Stimulated activated naive CD8-positive, alpha-beta T cell treated with anti-CD3 and anti-CD28 coated beads, Interleukin-15, amount 100 ng/mL, for 72 hours (primary cell): ENCODE results near the gene MOV10L1.
"Not testable (repeated sequence)": the region's sequence is repeated elsewhere in the genome, so short reads cannot be mapped to it uniquely, and the experiment has no call there.

Experiments used
- ATAC-seq: fragments of 150-1000 bp; cut with Tn5 transposase; 2 replicates; pipeline ENCODE4 v1.10.0; 2021; ENCODE audit warnings: mild to moderate bottlenecking, moderate library complexity
- DNase-seq, 2 donors: peaks; one replicate each; pipeline ENCODE4 v3.0.0; 2021 to 2022
- H3K27ac Mint-ChIP-seq, 2 donors: one replicate each; pipeline ENCODE4 v1.8.0; 2022; ENCODE audit warnings: mild to moderate bottlenecking in 2 of 2, mixed read lengths in 2 of 2, moderate library complexity in 2 of 2
- H3K27me3 Mint-ChIP-seq: one replicate; pipeline ENCODE4 v1.8.0; 2022; ENCODE audit warnings: mixed read lengths
- H3K4me1 Mint-ChIP-seq: one replicate; pipeline ENCODE4 v1.8.0; 2022; ENCODE audit warnings: mild to moderate bottlenecking, mixed read lengths
- H3K4me3 Mint-ChIP-seq, 2 donors: one replicate each; pipeline ENCODE4 v1.8.0; 2022; ENCODE audit warnings: mild to moderate bottlenecking in 2 of 2, mixed read lengths in 2 of 2, moderate library complexity in 1 of 2
- H3K9me3 Mint-ChIP-seq, 2 donors: one replicate each; pipeline ENCODE4 v1.8.0; 2022; ENCODE audit warnings: mixed read lengths in 2 of 2

Gene MOV10L1

DNA sequence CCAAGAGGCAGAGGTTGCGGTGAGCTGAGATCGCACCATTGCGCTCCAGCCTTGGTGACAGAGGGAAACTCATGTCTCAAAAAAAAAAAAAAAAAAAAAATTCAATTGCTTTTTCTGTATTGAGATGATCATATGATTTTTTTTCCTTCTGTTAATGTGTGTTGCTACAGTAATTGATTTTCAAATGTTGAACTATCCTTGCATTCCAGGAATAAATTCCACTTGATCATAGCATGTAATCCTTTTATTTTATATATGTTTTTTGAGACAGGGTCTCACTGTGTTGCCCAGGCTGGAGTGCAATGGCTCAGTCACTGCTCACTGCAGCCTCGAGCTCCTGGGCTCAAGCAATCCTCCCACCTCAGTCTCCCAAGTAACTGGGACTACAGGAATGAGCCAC is 33.3 kb downstream of the MOV10L1 start:
- Mint-ChIP-seq H3K9me3 (peaks cover 13 to 16% of the 10 kb centered on the region in 2 donors), H3K27ac (no peak overlapping the region), H3K27me3 (peaks cover 24% of the 10 kb centered on the region), H3K4me1 (no peaks in the 10 kb centered on the region), H3K4me3 (no peak overlapping the region)
- DNase-seq (no peak), ATAC-seq (no peak)

- ATAC-seq: no peak
- DNase-seq: no peak
- H3K4me1 Mint-ChIP-seq: peaks cover 13% of the 10 kb centered on the region
- H3K27me3 Mint-ChIP-seq: peaks cover 21% of the 10 kb centered on the region
- H3K9me3 Mint-ChIP-seq: peaks cover 13 to 16% of the 10 kb centered on the region in 2 donors
- H3K27ac Mint-ChIP-seq: peak overlapping the region; percentile 68 to 84
- no peak overlapping the region for H3K4me3 Mint-ChIP-seq
These were observed 35.2 kb downstream of the MOV10L1 start for GRCh38 chr22:50125029-50125428.

DNA sequence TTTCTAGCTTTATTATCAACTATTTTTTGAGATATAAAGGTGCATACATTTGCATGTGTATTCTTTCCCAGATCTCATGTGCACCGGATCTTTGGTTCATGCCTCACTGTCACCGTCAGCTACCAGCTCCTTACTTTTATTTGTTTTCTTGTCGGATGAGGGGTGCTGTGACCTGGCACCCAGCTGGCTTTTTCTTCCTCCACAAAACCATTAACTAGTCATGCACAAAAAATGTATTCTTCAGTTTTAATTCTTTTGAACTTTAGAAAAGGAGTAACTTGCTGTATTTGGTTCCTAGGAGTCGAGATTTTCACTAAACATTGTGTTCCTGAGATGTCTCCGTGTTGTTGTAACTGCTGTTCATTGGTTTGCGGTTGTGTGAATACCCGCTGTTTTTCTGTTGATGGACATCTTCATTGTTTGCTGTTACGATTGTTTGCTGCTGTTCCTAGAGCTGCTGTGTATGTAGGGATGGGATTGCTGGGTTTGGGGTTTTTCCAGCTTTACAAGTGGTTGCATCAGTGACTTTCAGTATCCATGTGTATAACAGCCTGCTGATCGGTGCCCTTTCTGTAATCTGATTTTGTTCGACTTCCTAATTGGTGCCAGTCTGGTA is 39.4 kb downstream of the MOV10L1 start:
- Mint-ChIP-seq H3K4me1 (peaks cover 13% of the 10 kb centered on the region), H3K4me3 (peak overlapping the region in 1 of 2 donors; percentile 30), H3K27me3 (peaks cover 37% of the 10 kb centered on the region), H3K9me3 (peaks cover 3 to 8% of the 10 kb centered on the region in 2 donors), H3K27ac (peak overlapping the region; percentile 52 to 87)
- DNase-seq (no peak), ATAC-seq (no peak)

DNA sequence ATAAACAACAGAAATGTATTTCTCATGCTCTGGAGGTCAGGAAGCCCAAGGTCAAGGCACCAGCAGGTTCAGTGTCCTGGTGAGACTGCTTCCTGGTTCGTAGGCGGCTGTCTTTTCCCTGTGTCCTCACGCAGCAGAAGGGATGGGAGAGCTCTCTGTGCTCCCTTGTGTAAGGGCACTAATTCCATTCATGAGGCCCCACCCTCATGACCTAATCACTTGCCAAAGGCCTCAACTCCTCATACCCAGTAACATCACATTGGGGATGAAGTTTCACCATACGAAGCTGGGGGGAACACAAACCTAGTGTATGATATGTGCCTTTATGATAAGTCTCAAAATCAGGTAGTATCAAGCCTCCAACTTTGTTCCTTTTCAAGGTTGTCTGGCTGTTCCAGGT is 42.1 kb downstream of the MOV10L1 start:
- peaks cover 41% of the 10 kb centered on the region for H3K27me3 Mint-ChIP-seq
- H3K9me3 Mint-ChIP-seq: no peaks in the 10 kb centered on the region
- H3K4me3 Mint-ChIP-seq: no peak overlapping the region
- DNase-seq: no peak
- H3K4me1 Mint-ChIP-seq: peaks cover 13% of the 10 kb centered on the region
- ATAC-seq: no peak
- H3K27ac Mint-ChIP-seq: no peak overlapping the region

DNA sequence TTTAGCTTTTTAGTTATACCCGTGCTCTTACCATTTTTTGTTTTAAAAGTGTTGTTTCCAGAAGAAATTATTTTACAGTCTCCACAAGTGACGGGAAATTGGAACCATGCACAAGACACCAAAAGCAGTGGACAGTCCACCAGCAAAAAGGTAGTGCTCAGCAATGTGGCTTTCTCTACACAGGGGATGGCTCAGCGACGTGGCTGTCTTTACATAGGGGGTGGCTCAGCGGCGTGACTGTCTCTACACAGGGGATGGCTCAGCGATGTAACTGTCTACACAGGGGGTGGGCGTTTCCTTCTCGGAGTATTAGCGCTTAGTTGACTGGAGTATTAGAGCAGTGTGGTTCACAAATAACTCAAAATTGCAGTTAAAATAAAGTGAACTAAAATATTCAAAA is 44.7 kb downstream of the MOV10L1 start:
- Mint-ChIP-seq H3K4me1 (peaks cover 6% of the 10 kb centered on the region), H3K9me3 (no peaks in the 10 kb centered on the region), H3K27ac (peak overlapping the region in 1 of 2 donors; percentile 79), H3K27me3 (peaks cover 48% of the 10 kb centered on the region), H3K4me3 (no peak overlapping the region)
- ATAC-seq (no peak), DNase-seq (no peak)

DNA sequence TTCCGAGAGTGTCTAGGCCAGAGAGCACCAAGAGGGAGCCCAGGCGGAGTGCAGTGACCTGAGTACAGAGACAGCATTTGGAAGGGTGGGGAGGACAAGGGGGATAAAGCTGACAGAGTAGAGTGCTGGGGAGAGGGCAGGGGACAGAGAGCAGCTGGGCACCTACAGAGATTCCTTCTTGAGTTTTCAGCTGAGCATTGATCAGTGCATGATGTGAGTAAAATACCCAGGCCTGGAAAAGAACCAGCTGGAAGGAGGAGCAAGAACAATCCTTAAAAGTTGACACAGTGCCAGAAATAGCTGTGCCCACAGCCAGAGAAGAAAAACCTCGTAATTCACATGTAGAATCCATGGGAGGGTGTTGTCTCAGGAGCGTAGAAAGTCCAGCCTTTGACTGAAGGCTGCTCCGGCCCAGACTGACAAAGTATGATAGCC is 46.8 kb downstream of the MOV10L1 start:
- no peak for ATAC-seq
- DNase-seq: no peak
- H3K4me3 Mint-ChIP-seq: no peak overlapping the region
- peaks cover 43% of the 10 kb centered on the region for H3K27me3 Mint-ChIP-seq
- no peaks in the 10 kb centered on the region for H3K9me3 Mint-ChIP-seq
- H3K4me1 Mint-ChIP-seq: peaks cover 6% of the 10 kb centered on the region
- H3K27ac Mint-ChIP-seq: peak overlapping the region in 1 of 2 donors; percentile 49

DNA sequence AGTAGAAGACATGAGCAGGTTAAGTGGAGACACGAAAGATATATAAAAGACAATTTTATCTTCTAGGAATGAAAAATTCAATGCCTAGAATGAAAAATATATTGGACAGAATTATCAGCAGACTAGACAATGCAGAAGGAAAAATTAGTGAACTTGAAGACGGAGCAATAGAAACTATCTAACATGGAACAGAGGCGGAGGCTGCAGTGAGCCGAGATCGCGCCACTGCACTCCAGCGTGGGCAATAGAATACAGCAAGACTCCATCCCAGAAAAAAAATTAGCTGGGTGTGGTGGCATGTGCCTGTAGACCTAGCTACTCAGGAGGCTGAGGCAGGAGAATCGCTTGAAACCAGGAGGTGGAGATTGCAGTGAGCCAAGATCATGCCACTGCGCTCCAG is 47.5 kb downstream of the MOV10L1 start:
- not testable (repeated sequence) for H3K27ac Mint-ChIP-seq, H3K4me3 Mint-ChIP-seq, H3K4me1 Mint-ChIP-seq, H3K9me3 Mint-ChIP-seq, DNase-seq, ATAC-seq
- peaks cover 45% of the 10 kb centered on the region for H3K27me3 Mint-ChIP-seq

GRCh38 chr22:50138041-50138440 is 48.2 kb downstream of the MOV10L1 start:
- no peaks in the 10 kb centered on the region for H3K9me3 Mint-ChIP-seq
- peaks cover 6% of the 10 kb centered on the region for H3K4me1 Mint-ChIP-seq
- ATAC-seq (no peak), DNase-seq (no peak)
- no peak overlapping the region for H3K27ac Mint-ChIP-seq
- no peak overlapping the region for H3K4me3 Mint-ChIP-seq
- peaks cover 48% of the 10 kb centered on the region for H3K27me3 Mint-ChIP-seq

DNA sequence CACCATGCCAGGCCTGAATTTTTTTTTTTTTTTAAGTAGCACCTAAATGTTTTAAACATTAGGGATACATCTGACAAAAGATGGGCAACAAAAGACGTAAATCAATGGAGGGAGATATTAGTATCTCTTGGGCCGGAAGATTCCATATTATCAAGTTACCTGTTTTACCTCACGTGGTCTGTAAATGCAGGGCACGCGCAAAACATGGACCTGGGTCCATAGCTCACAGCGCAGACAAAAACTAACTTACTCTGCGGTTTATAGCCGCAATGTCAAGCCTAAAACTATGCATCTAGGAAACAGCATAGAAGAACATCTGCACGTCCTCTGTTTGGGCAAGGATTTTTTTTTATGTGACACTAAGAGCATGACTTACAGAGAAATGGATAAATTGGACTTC is 49.2 kb downstream of the MOV10L1 start:
- DNase-seq (no peak), ATAC-seq (no peak)
- H3K4me3 Mint-ChIP-seq: no peak overlapping the region
- H3K4me1 Mint-ChIP-seq: peaks cover 6% of the 10 kb centered on the region
- H3K9me3 Mint-ChIP-seq: no peaks in the 10 kb centered on the region
- H3K27me3 Mint-ChIP-seq: peaks cover 50% of the 10 kb centered on the region
- H3K27ac Mint-ChIP-seq: no peak overlapping the region

- H3K27me3 Mint-ChIP-seq: peaks cover 50% of the 10 kb centered on the region
- no peak for ATAC-seq
- peaks cover 6% of the 10 kb centered on the region for H3K4me1 Mint-ChIP-seq
These were observed 50.1 kb downstream of the MOV10L1 start for GRCh38 chr22:50139843-50140415.

GRCh38 chr22:50140615-50141014 is 50.8 kb downstream of the MOV10L1 start:
- ATAC-seq (no peak), DNase-seq (no peak)

More at GRCh38 chr22:50139843-50140415, 50.1 kb downstream of the MOV10L1 start:
- no peak for DNase-seq
- Mint-ChIP-seq H3K4me3 (no peak overlapping the region), H3K27ac (no peak overlapping the region), H3K9me3 (no peaks in the 10 kb centered on the region)

DNA sequence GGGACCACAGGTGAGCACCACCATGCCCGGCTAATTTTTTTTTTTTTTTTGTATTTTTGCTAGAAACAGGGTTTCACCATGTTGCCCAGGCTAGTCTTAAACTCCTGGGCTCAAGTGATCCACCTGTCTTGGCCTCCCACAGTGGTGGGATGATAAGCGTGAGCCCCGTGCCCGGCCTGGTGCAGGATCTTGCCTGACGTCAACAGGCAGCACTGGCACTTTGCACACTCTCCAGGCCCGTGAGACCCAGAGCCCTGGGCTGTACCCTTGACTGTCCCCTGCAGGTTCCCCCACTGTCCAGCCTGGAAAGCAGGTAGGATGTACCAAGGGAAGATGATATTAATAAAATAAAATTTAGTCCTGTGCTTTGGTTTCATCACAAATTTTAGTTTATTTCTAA is 51.7 kb downstream of the MOV10L1 start:
- Mint-ChIP-seq H3K4me1 (peaks cover 6% of the 10 kb centered on the region), H3K9me3 (no peaks in the 10 kb centered on the region), H3K27ac (no peak overlapping the region), H3K4me3 (no peak overlapping the region), H3K27me3 (peaks cover 45% of the 10 kb centered on the region)
- ATAC-seq: no peak
- DNase-seq: no peak

More at GRCh38 chr22:50140615-50141014, 50.8 kb downstream of the MOV10L1 start:
- Mint-ChIP-seq H3K27ac (peak overlapping the region in 1 of 2 donors; percentile 49), H3K27me3 (peaks cover 50% of the 10 kb centered on the region), H3K4me1 (peaks cover 6% of the 10 kb centered on the region), H3K4me3 (no peak overlapping the region), H3K9me3 (no peaks in the 10 kb centered on the region)

- DNase-seq: no peak
- ATAC-seq: no peak
- H3K4me1 Mint-ChIP-seq: peaks cover 6% of the 10 kb centered on the region
- peaks cover 40% of the 10 kb centered on the region for H3K27me3 Mint-ChIP-seq
- H3K9me3 Mint-ChIP-seq: no peaks in the 10 kb centered on the region
- no peak overlapping the region for H3K27ac Mint-ChIP-seq
- H3K4me3 Mint-ChIP-seq: no peak overlapping the region
These were observed 52.1 kb downstream of the MOV10L1 start for GRCh38 chr22:50141891-50142363.

- Mint-ChIP-seq H3K27ac (no peak overlapping the region), H3K4me1 (peaks cover 6% of the 10 kb centered on the region), H3K27me3 (peaks cover 34% of the 10 kb centered on the region), H3K9me3 (no peaks in the 10 kb centered on the region), H3K4me3 (no peak overlapping the region)
- ATAC-seq: no peak
- DNase-seq: no peak
These were observed 53.3 kb downstream of the MOV10L1 start for GRCh38 chr22:50143096-50143495.

GRCh38 chr22:50144005-50144614 is 54.3 kb downstream of the MOV10L1 start:
- no peaks in the 10 kb centered on the region for H3K9me3 Mint-ChIP-seq
- ATAC-seq (no peak), DNase-seq (no peak)
- H3K4me1 Mint-ChIP-seq: peaks cover 10% of the 10 kb centered on the region
- no peak overlapping the region for H3K27ac Mint-ChIP-seq
- H3K27me3 Mint-ChIP-seq: peaks cover 34% of the 10 kb centered on the region
- no peak overlapping the region for H3K4me3 Mint-ChIP-seq

DNA sequence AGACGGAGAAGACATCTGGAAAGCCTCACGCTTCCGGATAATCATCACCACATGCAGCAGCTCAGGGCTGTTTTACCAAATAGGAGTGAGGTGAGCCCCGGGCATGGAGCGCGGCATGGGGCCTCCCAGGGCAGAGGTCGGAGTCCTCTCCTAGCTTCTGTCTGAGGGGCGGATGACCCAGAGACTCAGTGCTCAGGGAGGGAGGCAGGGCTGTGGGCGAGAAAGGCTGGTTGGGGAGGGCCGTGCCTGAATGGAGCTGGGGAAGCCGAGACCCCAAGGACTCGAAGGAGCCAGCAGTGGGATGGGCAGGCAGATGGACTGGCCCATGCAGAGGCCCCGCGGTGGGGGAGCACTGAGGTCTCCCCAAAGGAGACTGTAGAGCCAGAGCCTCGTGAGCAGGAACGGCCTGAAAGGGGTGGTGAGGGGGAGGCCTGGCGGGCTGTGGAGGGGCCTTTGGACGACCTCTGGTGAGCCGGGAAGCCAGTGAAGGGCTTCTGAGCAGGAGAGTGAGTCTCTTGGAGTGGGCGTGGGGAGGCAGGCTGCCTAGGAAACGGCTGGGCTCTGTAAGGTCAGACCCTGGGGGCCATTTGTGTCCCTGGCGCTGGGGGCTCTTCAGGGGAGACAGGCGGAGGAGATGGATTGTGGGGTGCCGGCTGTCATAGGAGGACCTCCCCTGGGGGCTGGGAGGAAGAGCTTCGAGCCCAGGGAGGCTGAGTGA is 56.1 kb downstream of the MOV10L1 start:
- ATAC-seq: no peak
- no peak for DNase-seq
- Mint-ChIP-seq H3K4me3 (no peak overlapping the region), H3K9me3 (no peaks in the 10 kb centered on the region), H3K27ac (no peak overlapping the region), H3K27me3 (peaks cover 35% of the 10 kb centered on the region), H3K4me1 (peaks cover 9% of the 10 kb centered on the region)
